PFSK-1 (cell line): ENCODE data around the gene GLCE.

ENCODE experiments used
- FOXP2 ChIP-seq: optimal IDR thresholded peaks from 2 replicates; pipeline ENCODE3; 2011; ENCODE audit warnings: borderline replicate concordance, control low read depth, inconsistent platforms; ENCODE audit not compliant: insufficient read depth; ENCODE audit errors: extremely low read length, extremely low read depth
- POLR2AphosphoS5 ChIP-seq: IDR thresholded peaks from 2 replicates; pipeline ENCODE4 v1.6.1; 2012; ENCODE audit warnings: low read depth, mild to moderate bottlenecking, control low read depth, low read length, moderate library complexity
- SIN3A ChIP-seq: IDR thresholded peaks from 2 replicates; pipeline ENCODE4 v1.6.1; 2012; ENCODE audit warnings: mild to moderate bottlenecking, low read length, moderate library complexity, borderline replicate concordance; ENCODE audit not compliant: insufficient read depth
- TAF1 ChIP-seq: IDR thresholded peaks from 2 replicates; pipeline ENCODE4 v1.6.1; 2012; ENCODE audit warnings: low read length, control low read depth, borderline replicate concordance; ENCODE audit not compliant: insufficient read depth
- TF ChIP-seq, protein P1 (sequence below), 2 experiments: IDR thresholded peaks; 2 replicates each; pipeline versions ENCODE4 v1.6.1 to v1.8.0; 2011 to 2012; ENCODE audit warnings: low read depth in 2 of 2, low read length in 2 of 2, control low read depth in 1 of 2, inconsistent platforms in 1 of 2, mild to moderate bottlenecking in 1 of 2, moderate library complexity in 1 of 2; ENCODE audit not compliant: insufficient read depth in 1 of 2

GLCE gene

GRCh38 chr15:69308949-69309348 lies 148.5 kb downstream of the GLCE start:
- TF ChIP-seq, protein P1, sequence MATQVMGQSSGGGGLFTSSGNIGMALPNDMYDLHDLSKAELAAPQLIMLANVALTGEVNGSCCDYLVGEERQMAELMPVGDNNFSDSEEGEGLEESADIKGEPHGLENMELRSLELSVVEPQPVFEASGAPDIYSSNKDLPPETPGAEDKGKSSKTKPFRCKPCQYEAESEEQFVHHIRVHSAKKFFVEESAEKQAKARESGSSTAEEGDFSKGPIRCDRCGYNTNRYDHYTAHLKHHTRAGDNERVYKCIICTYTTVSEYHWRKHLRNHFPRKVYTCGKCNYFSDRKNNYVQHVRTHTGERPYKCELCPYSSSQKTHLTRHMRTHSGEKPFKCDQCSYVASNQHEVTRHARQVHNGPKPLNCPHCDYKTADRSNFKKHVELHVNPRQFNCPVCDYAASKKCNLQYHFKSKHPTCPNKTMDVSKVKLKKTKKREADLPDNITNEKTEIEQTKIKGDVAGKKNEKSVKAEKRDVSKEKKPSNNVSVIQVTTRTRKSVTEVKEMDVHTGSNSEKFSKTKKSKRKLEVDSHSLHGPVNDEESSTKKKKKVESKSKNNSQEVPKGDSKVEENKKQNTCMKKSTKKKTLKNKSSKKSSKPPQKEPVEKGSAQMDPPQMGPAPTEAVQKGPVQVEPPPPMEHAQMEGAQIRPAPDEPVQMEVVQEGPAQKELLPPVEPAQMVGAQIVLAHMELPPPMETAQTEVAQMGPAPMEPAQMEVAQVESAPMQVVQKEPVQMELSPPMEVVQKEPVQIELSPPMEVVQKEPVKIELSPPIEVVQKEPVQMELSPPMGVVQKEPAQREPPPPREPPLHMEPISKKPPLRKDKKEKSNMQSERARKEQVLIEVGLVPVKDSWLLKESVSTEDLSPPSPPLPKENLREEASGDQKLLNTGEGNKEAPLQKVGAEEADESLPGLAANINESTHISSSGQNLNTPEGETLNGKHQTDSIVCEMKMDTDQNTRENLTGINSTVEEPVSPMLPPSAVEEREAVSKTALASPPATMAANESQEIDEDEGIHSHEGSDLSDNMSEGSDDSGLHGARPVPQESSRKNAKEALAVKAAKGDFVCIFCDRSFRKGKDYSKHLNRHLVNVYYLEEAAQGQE (IDR thresholded peaks at IDR 0.05; ENCODE audit: insufficient read depth in 1 of 2, low read depth in 2 of 2, low read length in 2 of 2), result no peak
- TF ChIP-seq SIN3A (no peak), POLR2AphosphoS5 (no peak), FOXP2 (no peak), TAF1 (no peak)

DNA sequence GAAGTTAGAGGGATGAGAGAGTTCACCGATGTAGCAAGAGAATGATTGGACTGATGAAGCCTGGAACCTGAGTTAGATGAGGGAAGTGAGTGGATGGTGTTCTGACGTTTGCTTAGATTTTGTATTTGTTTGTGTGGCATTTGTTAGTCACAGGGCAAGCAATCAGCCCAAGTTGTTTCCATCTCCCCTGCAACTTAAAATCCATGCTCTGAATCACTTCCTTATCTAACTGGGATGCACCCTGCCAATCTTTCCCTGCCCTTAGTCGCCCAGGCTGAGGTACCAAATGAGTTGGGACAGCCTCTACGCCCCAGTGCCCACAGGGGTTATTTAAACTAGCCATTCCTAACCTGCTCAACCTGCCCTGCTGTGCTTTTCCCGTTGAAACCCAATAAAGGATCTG lies 150.9 kb downstream of the GLCE start:
- TF ChIP-seq SIN3A, result no peak
- TF ChIP-seq POLR2AphosphoS5, result no peak
- TF ChIP-seq TAF1, result no peak
- TF ChIP-seq, protein P1 (IDR thresholded peaks at IDR 0.05; ENCODE audit: insufficient read depth in 1 of 2, low read depth in 2 of 2, low read length in 2 of 2), result no peak

DNA sequence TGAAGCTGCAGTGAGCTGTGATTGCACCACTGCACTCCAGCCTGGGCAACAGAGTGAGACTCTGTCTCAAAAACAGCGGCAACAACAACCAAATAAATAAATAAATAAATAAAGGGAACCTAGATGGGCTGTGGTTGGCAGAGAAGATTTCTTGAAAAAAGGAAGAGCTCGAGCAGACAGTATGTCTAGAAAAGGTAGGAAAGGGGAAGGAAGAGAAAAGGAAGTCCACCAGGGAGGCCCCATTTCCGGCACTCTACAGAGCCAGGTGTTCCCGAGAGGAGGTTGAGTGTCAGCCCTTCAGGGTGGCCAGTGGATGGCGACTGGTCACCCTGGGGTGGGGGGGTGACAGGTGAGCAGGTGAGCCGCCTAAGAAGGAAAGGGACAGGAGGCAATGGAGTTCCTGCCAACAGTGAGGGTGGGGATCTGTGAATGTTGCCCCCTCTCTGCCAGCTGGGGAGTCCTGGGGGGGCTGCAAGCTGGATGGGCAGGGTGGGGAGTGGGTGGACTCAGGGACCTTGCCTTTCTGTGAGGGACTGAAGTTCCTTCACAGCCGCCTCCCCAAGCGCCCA lies 153.1 kb downstream of the GLCE start:
- TF ChIP-seq, protein P1 (IDR thresholded peaks at IDR 0.05; ENCODE audit: insufficient read depth in 1 of 2, low read depth in 2 of 2, low read length in 2 of 2), result no peak
- TF ChIP-seq TAF1 (no peak), POLR2AphosphoS5 (no peak), FOXP2 (no peak), SIN3A (no peak)

DNA sequence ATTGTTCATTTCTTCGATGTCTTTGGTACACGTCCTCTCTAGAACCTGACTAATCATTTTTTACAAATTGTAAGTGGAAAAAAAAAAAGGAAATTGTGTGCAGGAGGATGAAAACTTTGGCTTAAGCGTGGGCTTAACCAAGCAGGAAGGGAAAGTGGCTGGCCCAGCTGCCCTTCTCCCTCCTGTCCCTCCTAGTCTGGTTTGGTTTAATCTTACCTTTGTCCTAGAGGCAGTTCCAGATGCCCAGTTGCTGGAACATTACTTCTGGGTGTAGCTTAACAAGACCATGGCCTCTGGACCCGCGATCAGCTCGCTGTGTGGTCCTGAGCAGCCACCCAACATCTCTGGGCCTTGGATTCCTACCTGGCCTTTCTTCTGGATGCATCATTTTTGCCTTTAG lies 153.7 kb downstream of the GLCE start:
- no peak for TF ChIP-seq POLR2AphosphoS5
- TF ChIP-seq, protein P1 (IDR thresholded peaks at IDR 0.05; ENCODE audit: insufficient read depth in 1 of 2, low read depth in 2 of 2, low read length in 2 of 2), result no peak
- TF ChIP-seq FOXP2, result no peak
- TF ChIP-seq TAF1, result no peak
- TF ChIP-seq SIN3A, result no peak

DNA sequence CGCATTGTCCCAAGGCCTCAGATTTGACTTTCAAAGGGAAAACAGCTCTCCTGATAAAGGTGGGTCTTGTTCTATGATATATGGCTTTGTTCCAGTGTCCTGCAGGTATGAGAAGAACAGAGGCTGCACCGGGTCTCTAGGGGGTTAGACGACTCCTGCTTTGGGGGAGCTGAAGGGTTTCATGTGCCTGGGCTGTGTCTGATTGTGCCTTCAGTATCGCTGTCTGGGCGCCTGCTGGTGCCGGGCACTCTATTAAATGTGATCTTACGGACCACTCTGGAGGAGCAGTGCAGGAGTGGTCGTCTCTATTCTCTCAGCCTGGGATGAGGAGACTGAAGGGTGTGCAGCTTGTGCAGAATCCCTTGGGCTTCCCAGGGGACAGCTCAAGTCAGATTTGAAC lies 154.3 kb downstream of the GLCE start:
- TF ChIP-seq TAF1 (no peak), SIN3A (no peak), POLR2AphosphoS5 (no peak), FOXP2 (no peak)
- TF ChIP-seq, protein P1 (IDR thresholded peaks at IDR 0.05; ENCODE audit: insufficient read depth in 1 of 2, low read depth in 2 of 2, low read length in 2 of 2), result no peak
